HG02759 (cell line): Measurements from ENCODE around the gene CELA1.
"Not testable (repeated sequence)": the region's sequence is repeated elsewhere in the genome, so short reads cannot be mapped to it uniquely, and the experiment has no call there.

Experiments
- ATAC-seq: cut with Tn5 transposase; IDR thresholded peaks from one replicate; pipeline ENCODE4 v1.9.1; 2021; ENCODE audit warnings: mild to moderate bottlenecking, moderate library complexity; ENCODE audit not compliant: unreplicated experiment

Gene CELA1

GRCh38 chr12:51320695-51321320, 25.7 kb downstream of the CELA1 start:
- no peak for ATAC-seq

GRCh38 chr12:51320311-51320694, 26.2 kb downstream of the CELA1 start:
- no peak for ATAC-seq

DNA sequence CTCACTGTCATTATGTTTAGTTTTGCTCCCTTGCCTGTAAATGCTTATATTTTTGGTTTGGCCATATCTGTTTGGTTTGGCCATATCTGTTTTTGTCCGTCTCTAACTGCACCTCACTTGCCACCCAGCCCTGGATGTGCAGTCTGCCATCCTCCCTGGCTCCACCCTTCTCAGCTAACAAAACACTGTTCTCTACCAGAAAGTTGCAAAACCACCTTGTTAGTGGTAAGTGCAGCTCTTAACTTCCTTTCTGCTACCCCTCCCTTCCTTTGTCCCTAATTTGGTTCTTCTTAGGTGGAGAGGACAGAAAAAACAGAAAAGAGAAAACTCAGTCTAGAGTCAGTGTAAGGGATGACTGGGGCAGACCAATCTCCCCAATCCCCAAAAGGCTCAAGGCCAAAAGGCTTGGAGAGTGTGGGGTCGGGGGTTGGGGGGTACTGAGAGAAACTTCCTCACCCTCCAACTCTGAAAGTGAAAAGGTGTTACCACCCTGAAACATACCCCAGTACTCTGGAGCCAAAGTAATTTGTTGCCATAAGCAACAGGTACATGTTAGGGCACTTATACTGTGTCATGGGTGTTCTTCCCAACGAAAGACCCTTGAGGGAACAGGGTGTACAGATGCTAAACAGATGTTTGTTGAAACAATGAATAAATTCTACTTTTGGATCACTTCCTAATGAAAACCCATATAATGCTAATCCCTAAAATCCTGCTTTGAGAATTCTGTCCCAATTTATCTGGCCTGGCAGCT, 27.5 kb downstream of the CELA1 start:
- ATAC-seq: no peak

DNA sequence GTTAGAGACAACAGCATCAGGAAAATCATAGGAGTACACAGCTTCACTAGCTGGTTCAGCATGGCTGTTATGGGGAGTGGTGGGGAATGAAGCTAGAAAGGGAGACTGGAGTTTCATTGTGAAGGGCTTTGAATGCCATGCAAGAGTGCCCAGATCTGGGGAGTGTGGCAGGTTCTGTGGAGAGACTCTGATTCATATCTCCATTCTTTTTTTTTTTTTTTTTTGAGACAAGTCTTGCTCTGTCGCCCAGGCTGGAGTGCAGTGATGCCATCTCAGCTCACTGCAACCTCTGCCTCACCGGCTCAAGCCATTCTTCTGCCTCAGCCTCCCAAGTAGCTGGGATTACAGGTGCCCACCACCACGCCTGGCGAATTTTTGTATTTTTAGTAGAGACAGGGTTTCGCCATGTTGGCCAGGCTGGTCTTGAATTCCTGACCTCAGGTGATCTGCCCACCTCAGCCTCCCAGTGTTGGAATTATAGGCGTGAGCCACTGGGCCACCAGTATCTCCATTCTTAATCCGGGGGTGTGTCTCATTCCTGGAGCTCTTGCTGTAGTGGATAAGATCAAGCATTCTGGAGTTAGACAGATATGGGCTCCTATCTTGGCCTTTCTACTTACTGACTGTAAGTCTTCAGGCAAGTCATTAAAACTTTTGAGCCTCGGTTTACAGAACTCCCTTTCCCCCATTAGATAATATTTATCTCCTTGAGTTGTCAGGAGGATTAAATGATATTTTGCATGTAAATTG, 28.2 kb downstream of the CELA1 start:
- ATAC-seq: not testable (repeated sequence)

GRCh38 chr12:51311389-51311788, 35.1 kb downstream of the CELA1 start:
- ATAC-seq: no peak

DNA sequence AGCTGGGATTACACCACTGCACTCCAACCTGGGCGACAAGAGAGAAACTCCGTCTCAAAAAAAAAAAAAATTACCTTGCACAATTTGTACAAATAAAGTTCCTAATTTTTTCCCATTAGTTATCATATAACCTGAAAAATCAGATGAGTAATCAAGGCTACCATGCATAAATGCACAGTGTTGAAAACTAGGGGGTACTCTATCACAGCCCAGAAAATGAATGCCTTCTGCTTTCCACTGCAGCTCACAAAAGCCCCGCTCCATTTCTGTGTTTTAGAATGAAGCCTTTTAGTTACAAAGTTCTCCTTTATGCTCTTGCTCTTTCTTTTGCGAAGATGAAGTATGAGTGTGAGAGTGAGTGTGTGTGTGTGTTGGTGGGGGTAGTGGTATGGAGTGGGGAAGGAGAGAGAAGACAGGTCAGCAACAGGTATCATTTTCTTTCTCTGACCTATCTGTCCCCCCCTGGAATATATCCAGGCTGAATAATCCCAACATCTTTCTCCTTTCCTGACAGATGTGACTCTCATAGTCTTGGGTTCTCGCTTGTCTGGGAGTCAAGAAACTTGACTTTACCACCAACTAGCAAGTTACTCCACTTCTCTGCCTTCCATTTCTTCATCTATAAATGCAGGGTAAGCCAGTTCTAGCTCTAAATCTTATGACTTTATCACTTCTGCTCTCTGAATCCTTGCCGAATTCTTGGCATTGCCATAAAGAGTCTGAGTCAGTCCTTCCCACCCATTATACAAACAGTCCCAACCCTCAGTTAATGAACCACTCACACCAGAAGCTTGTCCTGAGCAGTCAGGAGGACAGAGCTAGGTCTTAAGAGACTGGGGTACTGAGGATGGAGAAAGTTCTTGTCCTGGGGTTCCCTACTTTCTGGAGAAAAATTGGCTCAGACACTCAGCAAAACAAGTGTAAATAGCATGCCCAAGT, 38.6 kb downstream of the CELA1 start:
- ATAC-seq: no peak

DNA sequence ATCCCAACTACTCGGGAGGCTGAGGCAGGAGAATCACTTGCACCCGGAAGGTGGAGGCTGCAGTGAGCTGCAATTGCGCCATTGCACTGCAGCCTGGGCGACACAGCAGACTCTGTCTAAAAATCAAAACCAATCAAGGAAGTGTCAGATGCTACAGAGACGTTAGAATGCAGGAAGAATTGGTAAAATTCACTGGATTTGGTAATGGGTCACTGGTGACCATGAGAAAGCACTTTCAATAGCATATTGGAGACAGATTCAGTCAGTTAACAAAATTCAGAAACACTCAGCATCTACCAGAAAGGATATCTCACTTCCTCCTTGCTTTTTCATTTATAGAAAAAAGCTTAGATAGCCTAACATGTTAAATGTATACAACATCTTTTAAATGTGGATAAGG, 40.0 kb downstream of the CELA1 start:
- no peak for ATAC-seq

- ATAC-seq: not testable (repeated sequence)
These were observed 45.7 kb downstream of the CELA1 start for GRCh38 chr12:51300768-51301167.

GRCh38 chr12:51295651-51296050, 50.8 kb downstream of the CELA1 start:
- no peak for ATAC-seq

DNA sequence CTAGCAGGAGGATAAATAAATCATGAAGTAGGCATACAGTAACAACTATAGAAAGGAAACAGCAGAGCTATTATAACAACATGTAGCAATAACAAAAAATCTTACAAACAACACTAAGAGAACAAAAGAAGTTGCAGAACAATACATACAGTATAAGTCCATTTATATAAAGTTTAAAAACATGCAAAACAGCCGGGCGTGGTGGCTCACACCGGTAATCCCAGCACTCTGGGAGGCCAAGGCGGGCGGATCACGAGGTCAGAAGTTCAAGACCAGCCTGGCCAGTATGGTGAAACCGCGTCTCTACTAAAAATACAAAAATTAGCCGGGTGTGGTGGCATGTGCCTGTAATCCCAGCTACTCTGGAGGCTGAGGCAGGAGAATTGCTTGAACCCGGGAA, 52.4 kb downstream of the CELA1 start:
- ATAC-seq: not testable (repeated sequence)

DNA sequence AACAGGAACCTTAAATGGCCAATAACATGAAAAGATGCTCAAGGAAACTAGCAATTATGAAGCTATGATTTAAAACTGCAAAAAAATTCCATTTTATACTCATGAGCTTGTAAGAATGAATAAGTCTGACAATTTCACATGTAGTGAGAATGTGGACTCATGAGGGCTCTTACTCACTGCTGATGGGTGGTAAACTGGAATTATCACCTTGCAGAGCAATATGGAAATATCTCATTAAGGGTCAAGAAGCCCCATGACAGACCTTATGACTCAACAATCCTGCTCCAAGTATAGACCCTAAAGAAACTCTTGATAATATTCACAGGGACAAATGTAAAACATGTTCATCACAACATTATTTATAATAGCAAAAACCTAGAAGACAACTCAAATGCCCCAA, 52.8 kb downstream of the CELA1 start:
- no peak for ATAC-seq

- not testable (repeated sequence) for ATAC-seq
These were observed 54.6 kb downstream of the CELA1 start for GRCh38 chr12:51291603-51292513.

DNA sequence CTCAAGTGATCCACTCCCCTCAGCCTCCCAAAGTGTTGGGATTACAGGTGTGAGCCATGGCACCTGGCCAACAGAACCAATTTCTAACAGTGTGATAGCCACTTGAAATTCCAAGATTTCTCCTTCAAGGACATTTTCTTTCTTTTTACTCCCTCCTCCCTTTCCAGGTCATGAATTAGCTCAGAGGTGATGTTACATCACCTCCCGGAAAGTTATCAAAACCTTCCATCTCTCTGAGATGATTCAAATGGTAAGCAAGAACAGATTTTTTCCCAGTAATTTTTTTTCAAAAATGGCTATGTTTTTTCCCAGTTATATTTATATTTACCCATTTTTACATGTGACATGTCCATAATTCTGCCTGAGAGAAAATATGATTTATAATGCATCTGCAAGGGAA, 60.6 kb downstream of the CELA1 start:
- ATAC-seq: no peak

- no peak for ATAC-seq
These were observed 65.1 kb downstream of the CELA1 start for GRCh38 chr12:51281202-51281924.
